ENCODE measurements around the gene ADCY4.

DNA sequence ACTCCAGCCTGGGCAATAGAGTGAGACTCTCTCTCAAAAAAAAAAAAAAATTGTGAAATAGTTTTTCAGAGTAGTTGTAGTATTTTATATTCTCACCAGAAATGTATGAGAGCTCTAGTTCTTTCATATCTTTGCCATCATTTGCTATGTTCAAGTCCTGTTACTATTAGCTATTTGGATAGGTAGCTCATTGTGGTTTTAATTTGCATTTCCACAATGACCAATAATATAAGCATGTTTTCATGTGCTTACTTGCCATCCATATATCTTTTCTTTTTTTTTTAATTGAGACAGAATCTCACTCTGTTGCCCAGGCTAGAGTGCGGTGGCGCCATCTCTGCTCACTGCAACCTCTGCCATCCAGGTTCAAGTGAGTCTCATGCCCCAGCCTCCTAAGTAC lies 13.3 kb upstream of the ADCY4 start:
- no peak for TF ChIP-seq EP300 (IDR thresholded peaks at IDR 0.05)
- TF ChIP-seq, protein P1, sequence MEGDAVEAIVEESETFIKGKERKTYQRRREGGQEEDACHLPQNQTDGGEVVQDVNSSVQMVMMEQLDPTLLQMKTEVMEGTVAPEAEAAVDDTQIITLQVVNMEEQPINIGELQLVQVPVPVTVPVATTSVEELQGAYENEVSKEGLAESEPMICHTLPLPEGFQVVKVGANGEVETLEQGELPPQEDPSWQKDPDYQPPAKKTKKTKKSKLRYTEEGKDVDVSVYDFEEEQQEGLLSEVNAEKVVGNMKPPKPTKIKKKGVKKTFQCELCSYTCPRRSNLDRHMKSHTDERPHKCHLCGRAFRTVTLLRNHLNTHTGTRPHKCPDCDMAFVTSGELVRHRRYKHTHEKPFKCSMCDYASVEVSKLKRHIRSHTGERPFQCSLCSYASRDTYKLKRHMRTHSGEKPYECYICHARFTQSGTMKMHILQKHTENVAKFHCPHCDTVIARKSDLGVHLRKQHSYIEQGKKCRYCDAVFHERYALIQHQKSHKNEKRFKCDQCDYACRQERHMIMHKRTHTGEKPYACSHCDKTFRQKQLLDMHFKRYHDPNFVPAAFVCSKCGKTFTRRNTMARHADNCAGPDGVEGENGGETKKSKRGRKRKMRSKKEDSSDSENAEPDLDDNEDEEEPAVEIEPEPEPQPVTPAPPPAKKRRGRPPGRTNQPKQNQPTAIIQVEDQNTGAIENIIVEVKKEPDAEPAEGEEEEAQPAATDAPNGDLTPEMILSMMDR (IDR thresholded peaks at IDR 0.05), result no peak

All from ovary (tissue), 3 donors.